Right lobe of liver (tissue), 4 donors: ENCODE results near the gene NUP85.

Experiments
- POLR2A ChIP-seq: fragments of 450-650 bp; IDR thresholded peaks from one replicate; pipeline ENCODE4 v1.6.1; 2017; ENCODE audit warnings: antibody characterized with exemption, mild to moderate bottlenecking
- TF ChIP-seq, protein P1 (sequence below), 4 donors: fragments of 200-600 bp in 3 of 4; fragments of 450-650 bp in 1 of 4; IDR thresholded peaks; one replicate each; pipeline versions ENCODE4 v1.5.1 to v1.8.0; 2016 to 2022; ENCODE audit warnings: antibody characterized with exemption in 4 of 4, mild to moderate bottlenecking in 2 of 4
- donor health status: DM: no; HTN: no; CAD: no.
- donor health status: DM: no; HTN: no; CAD: no.
- donor health status: DM: no; HTN: yes; CAD: no.

DNA sequence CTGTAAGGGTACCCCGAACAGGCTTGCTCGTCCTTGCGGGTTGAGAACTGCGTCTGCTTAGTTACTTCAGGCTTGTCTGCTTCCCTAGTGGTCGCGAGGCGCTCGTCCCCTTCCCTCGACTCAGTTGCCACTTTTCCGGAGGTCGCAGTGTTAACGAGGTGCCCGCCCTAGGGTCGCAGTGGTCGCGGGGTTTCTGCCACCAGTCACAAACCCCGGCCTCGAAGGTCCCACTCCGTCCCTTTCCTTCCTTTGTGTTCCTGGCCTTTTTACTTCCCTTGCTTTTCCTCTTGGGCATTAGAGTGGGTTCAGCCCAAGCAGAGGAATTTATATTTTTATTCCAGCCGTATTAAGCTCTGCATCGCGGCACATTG lies 299 bp downstream of the NUP85 start:
- TF ChIP-seq, protein P1, sequence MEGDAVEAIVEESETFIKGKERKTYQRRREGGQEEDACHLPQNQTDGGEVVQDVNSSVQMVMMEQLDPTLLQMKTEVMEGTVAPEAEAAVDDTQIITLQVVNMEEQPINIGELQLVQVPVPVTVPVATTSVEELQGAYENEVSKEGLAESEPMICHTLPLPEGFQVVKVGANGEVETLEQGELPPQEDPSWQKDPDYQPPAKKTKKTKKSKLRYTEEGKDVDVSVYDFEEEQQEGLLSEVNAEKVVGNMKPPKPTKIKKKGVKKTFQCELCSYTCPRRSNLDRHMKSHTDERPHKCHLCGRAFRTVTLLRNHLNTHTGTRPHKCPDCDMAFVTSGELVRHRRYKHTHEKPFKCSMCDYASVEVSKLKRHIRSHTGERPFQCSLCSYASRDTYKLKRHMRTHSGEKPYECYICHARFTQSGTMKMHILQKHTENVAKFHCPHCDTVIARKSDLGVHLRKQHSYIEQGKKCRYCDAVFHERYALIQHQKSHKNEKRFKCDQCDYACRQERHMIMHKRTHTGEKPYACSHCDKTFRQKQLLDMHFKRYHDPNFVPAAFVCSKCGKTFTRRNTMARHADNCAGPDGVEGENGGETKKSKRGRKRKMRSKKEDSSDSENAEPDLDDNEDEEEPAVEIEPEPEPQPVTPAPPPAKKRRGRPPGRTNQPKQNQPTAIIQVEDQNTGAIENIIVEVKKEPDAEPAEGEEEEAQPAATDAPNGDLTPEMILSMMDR (IDR thresholded peaks at IDR 0.05): no peak
- TF ChIP-seq POLR2A: no peak
